GM23338 (cell line): Measurements from ENCODE around the gene ACADVL. TPM values are rescaled to one million over a fixed set of nuclear protein-coding genes. Genes with fewer than 3 reads are reported as not detected.
"Not testable (repeated sequence)": the region's sequence is repeated elsewhere in the genome, so short reads cannot be mapped to it uniquely, and the experiment has no call there.

Source experiments
- ATAC-seq: fragments of 200-7000 bp; cut with Tn5 transposase; 3 replicates; pipeline ENCODE4 v1.9.1; 2020
- DNase-seq: peaks from one replicate; pipeline ENCODE4 v3.0.0-alpha.2; 2015; ENCODE audit warnings: low spot score
- H2AFZ ChIP-seq: fragments of 200-600 bp; sonication (generic); 2 replicates; pipeline ENCODE4 v1.8.0; 2016; ENCODE audit warnings: antibody characterized with exemption, mild to moderate bottlenecking, moderate library complexity
- H3F3A ChIP-seq: fragments of 200-600 bp; sonication (generic); replicated peaks from 2 replicates; pipeline ENCODE4 v1.8.0; 2017; ENCODE audit warnings: antibody characterized with exemption, mixed run types, low read depth
- H3K27ac ChIP-seq: fragments of 200-600 bp; sonication (generic); 2 replicates; pipeline ENCODE4 v1.6.1; 2016; ENCODE audit warnings: low read depth
- H3K27me3 ChIP-seq: fragments of 200-600 bp; sonication (generic); 2 replicates; pipeline ENCODE4 v1.8.0; 2016; ENCODE audit warnings: mild to moderate bottlenecking, mixed run types, moderate library complexity; ENCODE audit not compliant: insufficient read depth
- H3K36me3 ChIP-seq: fragments of 200-600 bp; sonication (generic); 2 replicates; pipeline ENCODE4 v1.8.0; 2016; ENCODE audit warnings: mild to moderate bottlenecking; ENCODE audit not compliant: insufficient read depth
- H3K4me1 ChIP-seq: fragments of 200-600 bp; sonication (generic); 2 replicates; pipeline ENCODE4 v1.8.0; 2016; ENCODE audit warnings: mild to moderate bottlenecking, moderate library complexity; ENCODE audit not compliant: insufficient read depth
- H3K4me2 ChIP-seq: fragments of 200-600 bp; sonication (generic); 2 replicates; pipeline ENCODE4 v1.7.1; 2017; ENCODE audit warnings: mixed run types
- H3K4me3 ChIP-seq: fragments of 200-600 bp; sonication (generic); 2 replicates; pipeline ENCODE4 v1.6.1; 2016; ENCODE audit warnings: mixed run types
- H3K79me2 ChIP-seq: fragments of 200-600 bp; sonication (generic); replicated peaks from 2 replicates; pipeline ENCODE4 v1.8.0; 2017; ENCODE audit warnings: mild to moderate bottlenecking; ENCODE audit not compliant: insufficient read depth
- H3K9me2 ChIP-seq: fragments of 200-600 bp; sonication (generic); 2 replicates; pipeline ENCODE4 v1.8.0; 2017; ENCODE audit not compliant: insufficient read depth
- H4K20me1 ChIP-seq: fragments of 200-600 bp; sonication (generic); replicated peaks from 2 replicates; pipeline ENCODE4 v1.8.0; 2017; ENCODE audit warnings: mild to moderate bottlenecking; ENCODE audit not compliant: insufficient read depth
- H3K27ac Mint-ChIP-seq: 2 replicates; pipeline ENCODE4 v1.8.0; 2020; ENCODE audit warnings: inconsistent platforms, mild to moderate bottlenecking, moderate library complexity, mixed read lengths
- H3K27me3 Mint-ChIP-seq: 3 replicates; pipeline ENCODE4 v1.8.0; 2022; ENCODE audit warnings: low read depth, mild to moderate bottlenecking, moderate library complexity, mixed read lengths, inconsistent platforms; ENCODE audit not compliant: insufficient read depth, poor library complexity
- H3K36me3 Mint-ChIP-seq: 3 replicates; pipeline ENCODE4 v1.8.0; 2021; ENCODE audit warnings: low read depth, mild to moderate bottlenecking, inconsistent platforms, moderate library complexity, mixed read lengths
- H3K4me1 Mint-ChIP-seq: 3 replicates; pipeline ENCODE4 v1.8.0; 2020; ENCODE audit warnings: mild to moderate bottlenecking, inconsistent platforms, mixed read lengths
- H3K4me3 Mint-ChIP-seq: 3 replicates; pipeline ENCODE4 v1.8.0; 2021; ENCODE audit warnings: moderate library complexity, mild to moderate bottlenecking, inconsistent platforms, mixed read lengths
- H3K9me3 Mint-ChIP-seq: 3 replicates; pipeline ENCODE4 v1.8.0; 2020; ENCODE audit warnings: moderate library complexity, mild to moderate bottlenecking, inconsistent platforms, mixed read lengths
- CREB1 ChIP-seq: fragments of 250-450 bp; sonication (Bioruptor Pico); IDR thresholded peaks from 2 replicates; pipeline ENCODE4 v1.5.0; 2020; ENCODE audit warnings: low read depth, mild to moderate bottlenecking, moderate library complexity
- CTCF ChIP-seq, 2 experiments: fragments of 200-600 bp in 1 of 2; sonication (generic) in 1 of 2; conservative IDR thresholded peaks; 2 replicates each; pipeline versions ENCODE4 v1.5.1 to v1.6.1; 2016 to 2017; ENCODE audit warnings: antibody characterized with exemption in 2 of 2, low read depth in 2 of 2, mild to moderate bottlenecking in 2 of 2, moderate library complexity in 1 of 2
- EZH2 ChIP-seq: fragments of 200-600 bp; sonication (generic); IDR thresholded peaks from one replicate; pipeline ENCODE4 v1.8.0; 2017; ENCODE audit warnings: antibody characterized with exemption, mild to moderate bottlenecking, low read depth; ENCODE audit not compliant: unreplicated experiment
- EZH2phosphoT487 ChIP-seq: fragments of 200-600 bp; sonication (generic); IDR thresholded peaks from one replicate; pipeline ENCODE4 v1.8.1; 2018; ENCODE audit warnings: antibody characterized with exemption; ENCODE audit not compliant: unreplicated experiment
- JUNB ChIP-seq: IDR thresholded peaks from one replicate; pipeline ENCODE4 v1.6.1; 2016; ENCODE audit warnings: antibody characterized with exemption; ENCODE audit not compliant: unreplicated experiment
- NANOG ChIP-seq: IDR thresholded peaks from 2 replicates; pipeline ENCODE4 v1.6.1; 2016; ENCODE audit warnings: antibody characterized with exemption, borderline replicate concordance
- POLR2AphosphoS5 ChIP-seq: IDR thresholded peaks from 2 replicates; pipeline ENCODE4 v1.6.1; 2016; ENCODE audit warnings: antibody characterized with exemption, low read depth
- STAT1 ChIP-seq: IDR thresholded peaks from one replicate; pipeline ENCODE4 v1.6.1; 2016; ENCODE audit warnings: antibody characterized with exemption; ENCODE audit not compliant: unreplicated experiment
- ZNF114 ChIP-seq: fragments of 250-450 bp; sonication (Bioruptor Pico); IDR thresholded peaks from 2 replicates; pipeline ENCODE4 v1.5.0; 2020; ENCODE audit warnings: mild to moderate bottlenecking, moderate library complexity
- ZNF331 ChIP-seq: fragments of 250-450 bp; sonication (Bioruptor Pico); IDR thresholded peaks from 2 replicates; pipeline ENCODE4 v1.5.0; 2020; ENCODE audit warnings: low read depth, mild to moderate bottlenecking, moderate library complexity
- polyA plus RNA-seq: library from polyadenylated mRNA; unstranded; fragments of >200 nt; fragmentation: Nextera tagmentation; extraction: Ambion mirVana; gene quantifications from 2 replicates; pipeline ENCODE4 v1.2.1, GENCODE V29; 2016
- total RNA-seq: library from RNA; depleted of rRNA; stranded (reverse); fragments of >200 nt; shearing (Covaris generic); gene quantifications from 2 replicates; pipeline ENCODE4 v1.2.3, GENCODE V29; 2014
- TF ChIP-seq, protein P1 (sequence below): IDR thresholded peaks from one replicate; pipeline ENCODE4 v1.6.1; 2018; ENCODE audit warnings: antibody characterized with exemption; ENCODE audit not compliant: unreplicated experiment
- TF ChIP-seq, protein P2 (sequence below): IDR thresholded peaks from 2 replicates; pipeline ENCODE4 v1.6.1; 2016; ENCODE audit warnings: antibody characterized with exemption

ACADVL gene
- total and polyA plus RNA-seq, 2 experiments from 2014 or later: 152 to 156 TPM

DNA sequence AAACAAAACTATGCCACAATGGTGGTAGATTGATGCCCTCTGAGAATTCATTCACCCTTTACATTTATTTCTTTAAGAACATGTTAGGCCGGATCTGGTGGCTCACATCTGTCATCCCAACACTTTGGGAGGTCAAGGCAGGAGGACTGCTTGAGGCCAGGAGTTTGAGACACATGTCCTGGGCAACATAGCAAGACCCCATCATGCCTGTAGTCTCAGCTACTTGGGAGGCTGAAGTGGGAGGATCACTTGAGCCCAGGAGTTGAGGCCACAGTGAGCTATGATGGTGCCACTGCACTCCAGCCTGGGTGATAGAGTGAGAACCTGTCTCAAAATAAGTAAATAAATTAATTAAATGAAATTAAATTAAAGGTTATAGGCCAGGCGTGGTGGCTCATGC, 37.6 kb upstream of the ACADVL start:
- not testable (repeated sequence) for H3K4me3 Mint-ChIP-seq, ATAC-seq, H2AFZ ChIP-seq, DNase-seq, H3K36me3 Mint-ChIP-seq, H4K20me1 ChIP-seq, H3K27ac Mint-ChIP-seq, H3K36me3 ChIP-seq, H3K4me1 ChIP-seq, H3K27ac ChIP-seq, H3K79me2 ChIP-seq, H3K9me3 Mint-ChIP-seq, H3K4me3 ChIP-seq, H3F3A ChIP-seq, H3K9me2 ChIP-seq, H3K4me2 ChIP-seq
- peaks cover 15% of the 10 kb centered on the region for H3K27me3 ChIP-seq
- H3K4me1 Mint-ChIP-seq: peaks cover 12% of the 10 kb centered on the region
- H3K27me3 Mint-ChIP-seq: peaks cover 19% of the 10 kb centered on the region

DNA sequence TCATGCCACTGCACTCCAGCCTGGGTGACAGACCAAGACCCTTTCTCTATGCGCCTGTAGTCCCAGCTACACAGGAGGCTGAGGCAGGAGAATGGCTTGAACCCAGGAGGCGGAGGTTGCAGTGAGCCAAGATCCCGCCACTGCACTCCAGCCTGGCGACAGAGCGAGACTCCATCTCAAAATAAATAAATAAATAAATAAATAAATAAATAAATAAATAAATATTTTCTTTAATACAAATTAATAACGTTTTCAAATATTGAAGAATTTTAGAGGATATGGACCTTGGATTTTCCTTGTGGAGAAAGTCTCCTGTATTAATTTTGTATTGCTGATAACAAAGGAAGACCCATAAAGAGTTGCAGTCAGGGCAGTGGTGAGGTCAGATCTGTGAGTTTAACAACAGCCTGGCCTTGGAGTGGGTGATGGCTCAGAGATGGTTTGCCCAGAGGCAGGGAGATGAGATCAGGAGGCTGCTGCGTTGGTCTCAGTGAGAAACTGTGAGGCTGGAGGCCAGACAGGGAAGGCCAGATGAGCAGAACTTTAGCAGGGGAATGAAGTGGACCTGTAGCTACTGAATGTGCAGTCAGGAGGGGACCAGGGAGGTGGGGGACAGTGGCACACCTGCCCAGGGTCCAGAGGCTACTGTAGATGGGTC, 36.2 kb upstream of the ACADVL start:
- H3K27me3 Mint-ChIP-seq: peaks cover 13% of the 10 kb centered on the region
- H3K36me3 Mint-ChIP-seq: peaks cover 1% of the 10 kb centered on the region; the same call in 2 of the 3 replicates
- H3K9me2 ChIP-seq: no peaks in the 10 kb centered on the region
- ATAC-seq: no peak
- no peak overlapping the region for H3K27ac ChIP-seq
- H3K4me3 Mint-ChIP-seq: no peak overlapping the region; the same call in 2 of the 3 replicates
- no peak overlapping the region for H2AFZ ChIP-seq
- H3K9me3 Mint-ChIP-seq: no peaks in the 10 kb centered on the region
- H3K27me3 ChIP-seq: peaks cover 4% of the 10 kb centered on the region; the same call in 1 of the 2 replicates
- peaks cover 7% of the 10 kb centered on the region for H3K4me1 Mint-ChIP-seq
- no peak for DNase-seq
- no peak overlapping the region for H3K4me3 ChIP-seq
- H3K79me2 ChIP-seq: no peaks in the 10 kb centered on the region
- H3F3A ChIP-seq: 0 out of 2 replicates have a peak, but pooled peaks cover 5% of the 10 kb centered on the region
- no peak overlapping the region for H3K27ac Mint-ChIP-seq
- H3K4me1 ChIP-seq: no peaks in the 10 kb centered on the region; the same call in 1 of the 2 replicates
- H3K36me3 ChIP-seq: no peaks in the 10 kb centered on the region
- no peak overlapping the region for H3K4me2 ChIP-seq
- H4K20me1 ChIP-seq: peaks cover 3% of the 10 kb centered on the region; the same call in 1 of the 2 replicates
- no peak for TF ChIP-seq CTCF (conservative IDR thresholded peaks at IDR 0.05; ENCODE audit: low read depth in 2 of 2)
- TF ChIP-seq ZNF114 (CRISPR knock-in tag): no peak
- TF ChIP-seq CREB1 (CRISPR knock-in tag): no peak
- TF ChIP-seq, protein P1, sequence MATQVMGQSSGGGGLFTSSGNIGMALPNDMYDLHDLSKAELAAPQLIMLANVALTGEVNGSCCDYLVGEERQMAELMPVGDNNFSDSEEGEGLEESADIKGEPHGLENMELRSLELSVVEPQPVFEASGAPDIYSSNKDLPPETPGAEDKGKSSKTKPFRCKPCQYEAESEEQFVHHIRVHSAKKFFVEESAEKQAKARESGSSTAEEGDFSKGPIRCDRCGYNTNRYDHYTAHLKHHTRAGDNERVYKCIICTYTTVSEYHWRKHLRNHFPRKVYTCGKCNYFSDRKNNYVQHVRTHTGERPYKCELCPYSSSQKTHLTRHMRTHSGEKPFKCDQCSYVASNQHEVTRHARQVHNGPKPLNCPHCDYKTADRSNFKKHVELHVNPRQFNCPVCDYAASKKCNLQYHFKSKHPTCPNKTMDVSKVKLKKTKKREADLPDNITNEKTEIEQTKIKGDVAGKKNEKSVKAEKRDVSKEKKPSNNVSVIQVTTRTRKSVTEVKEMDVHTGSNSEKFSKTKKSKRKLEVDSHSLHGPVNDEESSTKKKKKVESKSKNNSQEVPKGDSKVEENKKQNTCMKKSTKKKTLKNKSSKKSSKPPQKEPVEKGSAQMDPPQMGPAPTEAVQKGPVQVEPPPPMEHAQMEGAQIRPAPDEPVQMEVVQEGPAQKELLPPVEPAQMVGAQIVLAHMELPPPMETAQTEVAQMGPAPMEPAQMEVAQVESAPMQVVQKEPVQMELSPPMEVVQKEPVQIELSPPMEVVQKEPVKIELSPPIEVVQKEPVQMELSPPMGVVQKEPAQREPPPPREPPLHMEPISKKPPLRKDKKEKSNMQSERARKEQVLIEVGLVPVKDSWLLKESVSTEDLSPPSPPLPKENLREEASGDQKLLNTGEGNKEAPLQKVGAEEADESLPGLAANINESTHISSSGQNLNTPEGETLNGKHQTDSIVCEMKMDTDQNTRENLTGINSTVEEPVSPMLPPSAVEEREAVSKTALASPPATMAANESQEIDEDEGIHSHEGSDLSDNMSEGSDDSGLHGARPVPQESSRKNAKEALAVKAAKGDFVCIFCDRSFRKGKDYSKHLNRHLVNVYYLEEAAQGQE: no peak
- TF ChIP-seq, protein P2, sequence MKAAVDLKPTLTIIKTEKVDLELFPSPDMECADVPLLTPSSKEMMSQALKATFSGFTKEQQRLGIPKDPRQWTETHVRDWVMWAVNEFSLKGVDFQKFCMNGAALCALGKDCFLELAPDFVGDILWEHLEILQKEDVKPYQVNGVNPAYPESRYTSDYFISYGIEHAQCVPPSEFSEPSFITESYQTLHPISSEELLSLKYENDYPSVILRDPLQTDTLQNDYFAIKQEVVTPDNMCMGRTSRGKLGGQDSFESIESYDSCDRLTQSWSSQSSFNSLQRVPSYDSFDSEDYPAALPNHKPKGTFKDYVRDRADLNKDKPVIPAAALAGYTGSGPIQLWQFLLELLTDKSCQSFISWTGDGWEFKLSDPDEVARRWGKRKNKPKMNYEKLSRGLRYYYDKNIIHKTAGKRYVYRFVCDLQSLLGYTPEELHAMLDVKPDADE: no peak
- no peak for TF ChIP-seq NANOG
- no peak for TF ChIP-seq JUNB
- no peak for TF ChIP-seq STAT1
- TF ChIP-seq EZH2phosphoT487: no peak
- TF ChIP-seq ZNF331 (CRISPR knock-in tag): no peak
- TF ChIP-seq POLR2AphosphoS5: no peak
- no peak for TF ChIP-seq EZH2
